Measurements from ENCODE around the gene DIPK2A.

DIPK2A gene, protein sequence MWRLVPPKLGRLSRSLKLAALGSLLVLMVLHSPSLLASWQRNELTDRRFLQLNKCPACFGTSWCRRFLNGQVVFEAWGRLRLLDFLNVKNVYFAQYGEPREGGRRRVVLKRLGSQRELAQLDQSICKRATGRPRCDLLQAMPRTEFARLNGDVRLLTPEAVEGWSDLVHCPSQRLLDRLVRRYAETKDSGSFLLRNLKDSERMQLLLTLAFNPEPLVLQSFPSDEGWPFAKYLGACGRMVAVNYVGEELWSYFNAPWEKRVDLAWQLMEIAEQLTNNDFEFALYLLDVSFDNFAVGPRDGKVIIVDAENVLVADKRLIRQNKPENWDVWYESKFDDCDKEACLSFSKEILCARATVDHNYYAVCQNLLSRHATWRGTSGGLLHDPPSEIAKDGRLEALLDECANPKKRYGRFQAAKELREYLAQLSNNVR

GRCh38 chr3:143971359-143972154, at the start of gene DIPK2A:
TSS of gene DIPK2A (plus strand) at chr3:143971823. CDS start at chr3:143972333, 510 bp downstream.
- DNase-seq, result peak; percentile 92

- no peak for DNase-seq
Measured at GRCh38 chr3:143924522-143925285, 46.9 kb upstream of the DIPK2A start.

DNA sequence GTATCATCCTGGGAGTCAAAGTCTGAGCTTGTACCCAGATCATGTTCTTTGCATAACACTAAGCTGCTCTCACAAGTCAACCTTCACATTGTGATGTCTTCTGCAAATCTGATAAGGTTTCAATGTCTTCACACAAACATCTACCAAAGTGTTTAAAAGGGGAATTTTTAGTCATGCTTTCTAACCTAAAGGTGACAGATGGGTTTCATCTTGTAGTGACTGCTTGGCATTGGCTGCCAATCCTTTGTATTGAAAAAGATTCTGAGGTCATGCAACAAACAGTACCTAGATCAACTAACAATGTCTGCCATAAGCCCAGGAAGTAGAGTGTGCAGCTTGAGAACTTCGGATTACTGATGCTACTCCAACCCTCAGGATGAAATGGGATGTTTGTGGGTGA, 43.6 kb upstream of the DIPK2A start:
- no peak for DNase-seq

- DNase-seq, result no peak
Measured at GRCh38 chr3:143928541-143929255, 42.9 kb upstream of the DIPK2A start.

GRCh38 chr3:143934791-143935190, 36.8 kb upstream of the DIPK2A start:
- no peak for DNase-seq

GRCh38 chr3:143935678-143936077, 35.9 kb upstream of the DIPK2A start:
- no peak for DNase-seq

- no peak for DNase-seq
Measured at GRCh38 chr3:143950810-143951209, 20.8 kb upstream of the DIPK2A start.

GRCh38 chr3:143951351-143951971, 20.2 kb upstream of the DIPK2A start:
- peak; percentile 13 for DNase-seq

- DNase-seq, result no peak
Measured at GRCh38 chr3:143952569-143953072, 19.0 kb upstream of the DIPK2A start.

DNA sequence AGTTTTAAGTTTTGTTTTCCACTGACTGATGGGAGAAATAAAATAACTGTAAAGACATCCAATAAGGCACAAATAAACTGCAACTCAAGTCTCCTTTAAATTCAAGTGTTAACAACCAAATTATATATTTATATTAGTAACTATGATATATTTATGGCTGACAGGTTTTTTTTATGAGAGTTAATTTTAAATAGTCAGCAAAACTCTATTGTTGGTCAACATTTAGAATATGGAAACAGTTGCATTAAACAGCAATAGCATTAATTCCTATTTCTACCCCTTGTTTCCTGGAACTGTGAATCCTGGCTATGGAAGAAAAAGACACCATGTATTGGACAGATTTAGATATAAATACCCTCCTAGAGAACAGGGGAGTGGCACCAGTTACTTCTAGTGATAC, 16.5 kb upstream of the DIPK2A start:
- no peak for DNase-seq

- DNase-seq, result no peak
Measured at GRCh38 chr3:143956838-143957237, 14.8 kb upstream of the DIPK2A start.

DNA sequence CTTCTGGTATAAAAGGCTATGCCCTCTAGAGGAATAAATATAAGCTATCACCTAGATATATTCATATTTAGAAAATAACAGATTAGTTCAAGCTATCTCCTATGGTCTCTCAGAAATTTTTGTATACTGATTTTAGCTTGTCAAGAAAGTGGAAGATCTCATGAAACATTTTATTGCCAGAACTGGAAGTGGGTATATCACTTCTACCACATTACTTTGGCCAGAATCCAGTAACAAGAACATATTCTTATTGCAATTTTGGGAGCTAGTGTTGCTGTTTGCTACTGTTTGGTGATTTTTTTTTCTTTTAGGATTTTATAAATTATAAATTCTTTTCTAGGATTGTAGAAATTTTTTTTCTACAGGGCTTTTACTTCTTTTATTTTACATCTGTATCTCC, 14.2 kb upstream of the DIPK2A start:
- DNase-seq, result no peak

- no peak for DNase-seq
Measured at GRCh38 chr3:143958966-143959365, 12.7 kb upstream of the DIPK2A start.

- no peak for DNase-seq
Measured at GRCh38 chr3:143961342-143961741, 10.3 kb upstream of the DIPK2A start.

- no peak for DNase-seq
Measured at GRCh38 chr3:143963946-143964345, 7.7 kb upstream of the DIPK2A start.

DNA sequence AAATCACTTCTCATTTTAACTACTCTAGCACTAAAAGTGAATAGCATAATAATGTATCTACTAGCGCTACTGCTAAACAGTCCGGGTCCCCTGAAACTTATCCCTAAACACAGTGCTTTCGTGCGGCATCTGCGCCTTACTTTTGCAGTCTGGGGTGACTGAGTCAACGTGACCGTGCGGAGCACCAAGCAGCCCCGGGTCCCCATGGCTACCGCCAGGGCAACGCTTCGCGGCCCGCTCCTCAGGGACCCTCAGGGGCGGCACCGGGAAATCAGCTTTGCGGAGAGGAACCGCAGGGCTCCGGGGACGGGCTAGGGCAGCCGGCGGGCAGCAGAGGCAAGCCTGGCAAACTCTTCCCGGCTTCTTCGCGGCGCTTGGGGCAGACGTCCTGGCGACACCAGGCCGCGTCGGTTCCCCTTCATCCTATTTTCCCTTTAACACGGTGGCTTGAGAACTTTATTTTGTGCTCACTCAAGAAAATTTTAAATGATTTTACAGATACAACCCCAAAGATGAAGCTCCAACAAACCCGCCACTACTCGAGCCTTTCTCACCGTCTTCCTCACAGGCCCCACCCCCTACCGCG, 757 bp upstream of the DIPK2A start:
- no peak for DNase-seq

GRCh38 chr3:143972155-143972504, 507 bp downstream of the DIPK2A start:
- DNase-seq, result no peak

DNA sequence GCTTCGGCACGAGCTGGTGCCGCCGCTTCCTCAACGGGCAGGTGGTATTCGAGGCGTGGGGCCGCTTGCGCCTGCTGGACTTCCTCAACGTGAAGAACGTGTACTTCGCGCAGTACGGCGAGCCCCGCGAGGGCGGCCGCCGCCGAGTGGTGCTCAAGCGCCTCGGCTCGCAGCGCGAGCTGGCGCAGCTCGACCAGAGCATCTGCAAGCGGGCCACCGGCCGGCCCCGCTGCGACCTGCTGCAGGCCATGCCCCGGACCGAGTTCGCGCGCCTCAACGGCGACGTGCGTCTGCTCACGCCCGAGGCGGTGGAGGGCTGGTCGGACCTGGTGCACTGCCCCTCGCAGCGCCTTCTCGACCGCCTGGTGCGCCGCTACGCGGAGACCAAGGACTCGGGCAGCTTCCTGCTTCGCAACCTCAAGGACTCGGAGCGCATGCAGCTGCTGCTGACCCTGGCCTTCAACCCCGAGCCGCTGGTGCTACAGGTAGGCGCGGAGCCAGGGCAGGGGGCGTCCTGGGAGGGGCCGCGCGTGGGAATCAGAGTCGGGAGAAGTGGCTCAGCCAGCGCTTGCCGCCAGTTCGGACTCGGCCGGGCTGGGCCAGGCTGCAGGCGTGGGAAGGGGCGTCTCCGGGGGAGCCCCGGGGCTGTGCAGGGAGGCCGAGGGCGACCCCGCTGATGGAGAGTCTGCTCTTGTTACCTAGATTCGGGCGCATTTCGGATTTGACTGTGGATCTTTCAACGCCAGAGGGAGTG, 1.1 kb downstream of the DIPK2A start:
- peak; percentile 88 for DNase-seq

DNA sequence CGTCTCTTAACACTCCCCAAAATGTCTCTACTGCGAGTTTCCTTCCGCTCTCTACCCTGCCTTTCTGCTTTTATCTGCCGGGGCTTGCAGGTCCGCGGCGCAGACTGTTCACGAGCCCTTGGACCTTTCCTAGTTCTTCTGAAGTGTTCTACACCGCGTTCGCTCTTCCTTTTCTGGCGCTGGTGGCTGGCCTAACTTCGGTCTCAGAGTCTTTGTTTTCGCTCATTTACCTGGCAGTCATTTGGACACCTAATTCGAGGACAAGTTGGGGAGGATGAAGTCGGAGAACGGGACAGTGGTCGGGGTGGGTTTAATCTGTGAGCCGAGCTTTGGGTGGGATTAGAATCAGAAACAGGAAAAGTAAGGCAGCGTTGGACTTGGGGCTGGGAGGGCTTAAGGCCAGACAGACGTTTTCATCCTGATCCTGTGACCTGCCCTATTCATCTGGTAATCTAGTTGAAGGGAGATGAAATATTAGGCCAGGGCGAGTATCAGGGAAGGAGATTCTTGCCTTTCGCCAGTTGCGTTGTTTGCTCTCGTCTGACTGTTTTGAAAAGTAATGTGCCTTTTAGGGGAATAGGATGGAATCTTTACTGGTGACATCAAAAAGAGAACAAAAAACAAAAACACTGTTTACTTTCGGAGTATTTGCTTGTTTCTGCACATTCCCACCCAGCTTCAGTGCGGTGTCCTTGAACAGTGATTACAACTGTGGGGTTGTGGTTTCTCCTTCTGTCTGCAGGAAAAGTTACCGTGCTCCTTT, 1.8 kb downstream of the DIPK2A start:
- no peak for DNase-seq
